IMR-90 (cell line): ENCODE results near the gene TBC1D23. TPM values are rescaled to one million over a fixed set of nuclear protein-coding genes. Genes with fewer than 3 reads are reported as not detected.
"Not testable (repeated sequence)": the region's sequence is repeated elsewhere in the genome, so short reads cannot be mapped to it uniquely, and the experiment has no call there.

Experiments
- ATAC-seq: fragments of 200-7000 bp; cut with Tn5 transposase; 2 replicates; pipeline ENCODE4 v1.9.1; 2020; ENCODE audit warnings: low read depth, mild to moderate bottlenecking, moderate library complexity
- BruUV-seq: library from RNA; stranded (reverse); fragments of 400-500 nt; replicated peaks from 2 replicates; lab custom pipeline; 2021; lab: Mats Ljungman, UMichigan
- CTCF ChIA-PET: fragments of 300-600 bp; formaldehyde crosslinking; extraction: SDS; loops from one replicate; lab custom pipeline; 2021; ENCODE audit warnings: antibody characterized with exemption; lab: Yijun Ruan, JAX
- POLR2A ChIA-PET: fragments of 300-600 bp; sonication (Branson Sonifier 250); formaldehyde crosslinking; loops from one replicate; lab custom pipeline; 2022; ENCODE audit warnings: antibody characterized with exemption; ENCODE audit not compliant: unreplicated experiment; lab: Charles Lee
- DNase-seq: peaks from one replicate; pipeline ENCODE4 v3.0.0; 2013
- H2AFZ ChIP-seq: replicated peaks from 2 replicates; pipeline ENCODE3; 2013; ENCODE audit warnings: low read length, mild to moderate bottlenecking; ENCODE audit not compliant: poor library complexity
- H2AK5ac ChIP-seq: 2 replicates; pipeline ENCODE4 v1.6.1; 2013; ENCODE audit warnings: low read depth, low read length, inconsistent platforms
- H2AK9ac ChIP-seq: replicated peaks from 2 replicates; pipeline ENCODE3; 2013; ENCODE audit warnings: mild to moderate bottlenecking, low read depth, low read length, moderate library complexity; ENCODE audit not compliant: poor library complexity
- H2BK120ac ChIP-seq: 2 replicates; pipeline ENCODE4 v1.6.1; 2013; ENCODE audit warnings: low read depth, low read length, inconsistent platforms
- H2BK15ac ChIP-seq: 3 replicates; pipeline ENCODE4 v1.6.1; 2013; ENCODE audit warnings: low read depth, low read length, inconsistent platforms
- H2BK20ac ChIP-seq: 2 replicates; pipeline ENCODE4 v1.6.1; 2013; ENCODE audit warnings: low read depth, mild to moderate bottlenecking, inconsistent platforms, low read length, moderate library complexity
- H2BK5ac ChIP-seq: 2 replicates; pipeline ENCODE4 v1.6.1; 2013; ENCODE audit warnings: mild to moderate bottlenecking, low read depth, low read length, inconsistent platforms; ENCODE audit not compliant: poor library complexity, severe bottlenecking
- H3K14ac ChIP-seq: replicated peaks from 2 replicates; pipeline ENCODE4 v1.6.1; 2013; ENCODE audit warnings: low read depth, low read length, inconsistent platforms
- H3K18ac ChIP-seq: 2 replicates; pipeline ENCODE4 v1.6.1; 2013; ENCODE audit warnings: low read depth, low read length, control low read depth
- H3K23ac ChIP-seq: 2 replicates; pipeline ENCODE4 v1.6.1; 2013; ENCODE audit warnings: low read depth, low read length, inconsistent platforms
- H3K27ac ChIP-seq: 2 replicates; pipeline ENCODE4 v1.5.1; 2013; ENCODE audit warnings: mild to moderate bottlenecking, control low read depth, low read length; ENCODE audit not compliant: insufficient read depth
- H3K27me3 ChIP-seq: 2 replicates; pipeline ENCODE4 v1.6.1; 2013; ENCODE audit warnings: low read length; ENCODE audit not compliant: control insufficient read depth, insufficient read depth
- H3K36me3 ChIP-seq: 2 replicates; pipeline ENCODE4 v1.6.1; 2013; ENCODE audit warnings: low read length, mixed read lengths; ENCODE audit not compliant: control insufficient read depth, insufficient read depth
- H3K4ac ChIP-seq: 2 replicates; pipeline ENCODE4 v1.6.1; 2013; ENCODE audit warnings: low read depth, low read length, inconsistent platforms
- H3K4me1 ChIP-seq: 2 replicates; pipeline ENCODE4 v1.6.1; 2013; ENCODE audit warnings: low read length, mixed read lengths; ENCODE audit not compliant: control insufficient read depth, insufficient read depth
- H3K4me2 ChIP-seq: 2 replicates; pipeline ENCODE4 v1.6.1; 2013; ENCODE audit warnings: low read depth, mild to moderate bottlenecking, control low read depth, low read length, moderate library complexity
- H3K4me3 ChIP-seq: 2 replicates; pipeline ENCODE4 v1.5.1; 2013; ENCODE audit warnings: low read depth, mild to moderate bottlenecking, control low read depth, low read length, moderate library complexity; ENCODE audit not compliant: insufficient read depth
- H3K56ac ChIP-seq: 2 replicates; pipeline ENCODE4 v1.6.1; 2013; ENCODE audit warnings: low read length, inconsistent platforms; ENCODE audit not compliant: insufficient read depth; ENCODE audit errors: extremely low read depth
- H3K79me1 ChIP-seq, 2 experiments: 2 replicates each; pipeline ENCODE4 v1.6.1; 2013; ENCODE audit warnings: low read length in 2 of 2, inconsistent platforms in 1 of 2, low read depth in 1 of 2
- H3K9ac ChIP-seq: 2 replicates; pipeline ENCODE4 v1.6.1; 2013; ENCODE audit warnings: low read depth, low read length, control low read depth
- H3K9me1 ChIP-seq: 2 replicates; pipeline ENCODE4 v1.6.1; 2013; ENCODE audit warnings: low read length, inconsistent platforms; ENCODE audit not compliant: insufficient read depth
- H3K9me3 ChIP-seq: 2 replicates; pipeline ENCODE4 v1.6.1; 2013; ENCODE audit warnings: low read length; ENCODE audit not compliant: control insufficient read depth, insufficient read depth
- H4K20me1 ChIP-seq: 2 replicates; pipeline ENCODE4 v1.6.1; 2013; ENCODE audit warnings: low read length, inconsistent platforms; ENCODE audit not compliant: insufficient read depth
- H4K5ac ChIP-seq: 2 replicates; pipeline ENCODE4 v1.6.1; 2013; ENCODE audit warnings: mild to moderate bottlenecking, low read depth, low read length, control low read depth
- H4K8ac ChIP-seq, 2 experiments: 2 replicates each; pipeline ENCODE4 v1.6.1; 2013; ENCODE audit warnings: low read depth in 2 of 2, low read length in 2 of 2, control low read depth in 1 of 2, inconsistent platforms in 1 of 2
- H4K91ac ChIP-seq: 2 replicates; pipeline ENCODE4 v1.6.1; 2013; ENCODE audit warnings: low read depth, low read length, inconsistent platforms; ENCODE audit not compliant: insufficient read depth
- WGBS, 2 experiments: methylation state at CpG; one replicate each; pipeline versions ENCODE4 v1.1.5 to v1.1.7; 2013; ENCODE audit warnings: missing lambda C conversion rate in 2 of 2; ENCODE audit not compliant: insufficient read length in 1 of 2; ENCODE audit errors: extremely low coverage in 2 of 2; 5-methylcytosine and 5-hydroxymethylcytosine counted together
- dilution Hi-C: fragments of 300-500 bp; cut with HindIII; formaldehyde crosslinking; loops from one replicate; pipeline ENCODE4 v1.14.3; 2018; ENCODE audit warnings: low sequenced_read_pairs; ENCODE audit not compliant: unreplicated experiment
- in situ Hi-C: fragments of 300-500 bp; cut with MboI; formaldehyde crosslinking; loops from 3 replicates; pipeline ENCODE4 v1.14.3; 2019; ENCODE audit warnings: low sequenced_read_pairs, inconsistent platforms, mixed read lengths
- intact Hi-C: fragments of 100-400 bp; cut with micrococcal nuclease; formaldehyde crosslinking; loops from 2 replicates; pipeline ENCODE4 v1.10.0; 2022
- polyA plus RNA-seq, 3 experiments: library from polyadenylated mRNA; depleted of rRNA; stranded (reverse); fragments of >200 nt; gene quantifications; 2 replicates each; pipeline ENCODE4 v1.2.3, GENCODE V29; 2012; ENCODE audit warnings: low replicate concordance in 1 of 3
- total RNA-seq: library from RNA; depleted of rRNA; stranded (reverse); fragments of >200 nt; gene quantifications from 2 replicates; pipeline ENCODE4 v1.2.3, GENCODE V29; 2012

TBC1D23 gene
- total and polyA plus RNA-seq, 2 of the 4 experiments (the other 2 are of a cell fraction): 21.2 to 67.0 TPM

DNA sequence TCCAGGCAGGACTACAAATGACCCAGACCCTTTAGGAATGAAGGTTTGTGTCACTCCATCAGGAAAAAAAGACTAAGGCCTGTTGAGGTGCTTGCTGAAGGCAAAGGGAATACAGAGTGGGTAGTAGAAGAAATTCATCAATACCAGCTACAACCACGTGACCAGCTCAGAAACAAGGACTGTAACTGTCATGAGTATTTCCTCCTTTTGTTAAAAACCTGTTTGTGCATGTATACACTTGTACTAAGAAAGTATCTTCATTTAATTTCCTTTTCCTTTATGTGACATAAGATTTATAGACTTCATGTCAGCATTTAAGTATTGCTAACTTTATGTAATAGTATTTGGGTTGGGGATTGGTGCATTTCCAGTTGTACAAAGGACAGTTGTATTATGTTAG, 18.3 kb upstream of the TBC1D23 start:
- H2AK5ac ChIP-seq, H3K79me1 ChIP-seq, H3K14ac ChIP-seq, DNase-seq, H2BK120ac ChIP-seq, H3K9ac ChIP-seq, dilution Hi-C loops, H3K27me3 ChIP-seq, H4K20me1 ChIP-seq, H3K18ac ChIP-seq, H3K4me2 ChIP-seq, H3K4me3 ChIP-seq, H4K8ac ChIP-seq, POLR2A ChIA-PET, H3K23ac ChIP-seq, ATAC-seq, H3K9me3 ChIP-seq, H2AFZ ChIP-seq, H3K27ac ChIP-seq, H2AK9ac ChIP-seq, CTCF ChIA-PET, H4K91ac ChIP-seq, H2BK15ac ChIP-seq, H4K5ac ChIP-seq, H2BK5ac ChIP-seq, intact Hi-C loops, H3K9me1 ChIP-seq, in situ Hi-C loops, H3K4me1 ChIP-seq, H3K4ac ChIP-seq, BruUV-seq, H3K56ac ChIP-seq, H3K36me3 ChIP-seq, H2BK20ac ChIP-seq: not testable (repeated sequence)
- no CpG with 5 or more reads among the region's 1 CpG for WGBS, 2 experiments
